ENCODE data around the gene MPV17. TPM values are rescaled to one million over a fixed set of nuclear protein-coding genes. Genes with fewer than 3 reads are reported as not detected.
A peak's percentile ranks its signal among the peaks of the same experiment; 100 is the strongest.

The MPV17 gene
- total and polyA plus RNA-seq, 2 of the 13 experiments (the other 11 are each of a cell fraction or from before 2014, with no cell fraction given) = 48.9 to 129 TPM

- TF ChIP-seq ZNF816 (CRISPR knock-in tag; IDR thresholded peaks at IDR 0.05; ENCODE audit: borderline replicate concordance) (0 out of 2 replicates have a peak, but pooled peaks have one; percentile 61), CBX2 (IDR thresholded peaks at IDR 0.05; ENCODE audit: low read depth, low read length) (no peak), CBX2 (CRISPR knock-in tag; IDR thresholded peaks at IDR 0.05; ENCODE audit: low read depth) (no peak), ZNF44 (CRISPR knock-in tag; IDR thresholded peaks at IDR 0.05) (no peak), ZNF790 (CRISPR knock-in tag; IDR thresholded peaks at IDR 0.05; ENCODE audit: borderline replicate concordance) (no peak), ZNF563 (CRISPR knock-in tag; IDR thresholded peaks at IDR 0.05) (no peak; the same call in 1 of the 2 replicates), ZNF552 (CRISPR knock-in tag; IDR thresholded peaks at IDR 0.05; ENCODE audit: borderline replicate concordance) (no peak), ADNP (CRISPR knock-in tag; IDR thresholded peaks at IDR 0.05) (no peak), XBP1 (CRISPR knock-in tag; IDR thresholded peaks at IDR 0.05) (no peak), MTERF4 (CRISPR knock-in tag; IDR thresholded peaks at IDR 0.05) (no peak), SPEN (CRISPR knock-in tag; IDR thresholded peaks at IDR 0.05; ENCODE audit: low read depth) (peak; percentile 38; the same call in 1 of the 2 replicates), ZNF296 (CRISPR knock-in tag; conservative IDR thresholded peaks at IDR 0.05) (no peak), HOXA5 (CRISPR knock-in tag; IDR thresholded peaks at IDR 0.05) (no peak), ZNF431 (CRISPR knock-in tag; IDR thresholded peaks at IDR 0.05; ENCODE audit: borderline replicate concordance, low read depth) (0 out of 2 replicates have a peak, but pooled peaks have one; percentile 32), SP1 (IDR thresholded peaks at IDR 0.05) (no peak), SP1 (CRISPR knock-in tag; IDR thresholded peaks at IDR 0.05) (no peak), MAZ (IDR thresholded peaks at IDR 0.05; ENCODE audit: borderline replicate concordance, low read depth, low read length) (no peak), MAZ (CRISPR knock-in tag; IDR thresholded peaks at IDR 0.05; ENCODE audit: low read depth) (no peak), HNRNPH1 (optimal IDR thresholded peaks at IDR 0.05; ENCODE audit: low read depth, low read length) (no peak), MBNL3 (CRISPR knock-in tag; conservative IDR thresholded peaks at IDR 0.05) (no peak), KDM5A (IDR thresholded peaks at IDR 0.05; ENCODE audit: borderline replicate concordance, low read length) (no peak), ZNF235 (CRISPR knock-in tag; IDR thresholded peaks at IDR 0.05; ENCODE audit: borderline replicate concordance) (no peak), ZNF770 (CRISPR knock-in tag; IDR thresholded peaks at IDR 0.05) (no peak)
- TF ChIP-seq, protein P1, sequence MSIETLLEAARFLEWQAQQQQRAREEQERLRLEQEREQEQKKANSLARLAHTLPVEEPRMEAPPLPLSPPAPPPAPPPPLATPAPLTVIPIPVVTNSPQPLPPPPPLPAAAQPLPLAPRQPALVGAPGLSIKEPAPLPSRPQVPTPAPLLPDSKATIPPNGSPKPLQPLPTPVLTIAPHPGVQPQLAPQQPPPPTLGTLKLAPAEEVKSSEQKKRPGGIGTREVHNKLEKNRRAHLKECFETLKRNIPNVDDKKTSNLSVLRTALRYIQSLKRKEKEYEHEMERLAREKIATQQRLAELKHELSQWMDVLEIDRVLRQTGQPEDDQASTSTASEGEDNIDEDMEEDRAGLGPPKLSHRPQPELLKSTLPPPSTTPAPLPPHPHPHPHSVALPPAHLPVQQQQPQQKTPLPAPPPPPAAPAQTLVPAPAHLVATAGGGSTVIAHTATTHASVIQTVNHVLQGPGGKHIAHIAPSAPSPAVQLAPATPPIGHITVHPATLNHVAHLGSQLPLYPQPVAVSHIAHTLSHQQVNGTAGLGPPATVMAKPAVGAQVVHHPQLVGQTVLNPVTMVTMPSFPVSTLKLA (IDR thresholded peaks at IDR 0.05) = no peak
- TF ChIP-seq, protein P2, sequence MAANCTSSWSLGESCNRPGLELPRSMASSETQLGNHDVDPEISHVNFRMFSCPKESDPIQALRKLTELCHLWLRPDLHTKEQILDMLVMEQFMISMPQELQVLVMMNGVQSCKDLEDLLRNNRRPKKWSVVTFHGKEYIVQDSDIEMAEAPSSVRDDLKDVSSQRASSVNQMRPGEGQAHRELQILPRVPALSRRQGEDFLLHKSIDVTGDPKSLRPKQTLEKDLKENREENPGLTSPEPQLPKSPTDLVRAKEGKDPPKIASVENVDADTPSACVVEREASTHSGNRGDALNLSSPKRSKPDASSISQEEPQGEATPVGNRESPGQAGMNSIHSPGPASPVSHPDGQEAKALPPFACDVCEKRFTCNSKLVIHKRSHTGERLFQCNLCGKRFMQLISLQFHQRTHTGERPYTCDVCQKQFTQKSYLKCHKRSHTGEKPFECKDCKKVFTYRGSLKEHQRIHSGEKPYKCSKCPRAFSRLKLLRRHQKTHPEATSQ (CRISPR knock-in tag; IDR thresholded peaks at IDR 0.05; ENCODE audit: borderline replicate concordance) = no peak
Measured at GRCh38 chr2:27303093-27304025, 19.5 kb downstream of the MPV17 start (continued).

All from HepG2 (cell line).